HEK293T (cell line): ENCODE measurements around the gene CCL25.

Source experiments
- FOXM1 ChIP-seq: fragments of 450-650 bp; IDR thresholded peaks from 2 replicates; pipeline ENCODE4 v1.6.1; 2017; ENCODE audit warnings: mild to moderate bottlenecking, borderline replicate concordance
- PKNOX1 ChIP-seq: fragments of 450-650 bp; IDR thresholded peaks from 2 replicates; pipeline ENCODE4 v1.6.1; 2016

GRCh38 chr19:8111376-8111775 is 58.8 kb downstream of the CCL25 start:
- TF ChIP-seq FOXM1 (no peak), PKNOX1 (no peak)
